Activated CD4-positive, alpha-beta T cell treated with anti-CD3 and anti-CD28 coated beads, Interleukin-2, amount 50 U/mL, for 48 hours (primary cell): Measurements from ENCODE around the gene BAHD1.

ENCODE experiments used
- DNase-seq, 2 experiments: peaks; one replicate each; pipeline ENCODE4 v3.0.0-alpha.2; 2020

The BAHD1 gene

GRCh38 chr15:40506964-40507571 lies 66.3 kb downstream of the BAHD1 start:
- peak; percentile 65 to 76 for DNase-seq

- no peak for DNase-seq
Measured at GRCh38 chr15:40508216-40508615, 67.5 kb downstream of the BAHD1 start.

GRCh38 chr15:40510201-40510600 lies 69.4 kb downstream of the BAHD1 start:
- no peak for DNase-seq

- DNase-seq = no peak
Measured at GRCh38 chr15:40511093-40511471, 70.3 kb downstream of the BAHD1 start.

GRCh38 chr15:40511472-40512133 lies 70.8 kb downstream of the BAHD1 start:
- peak; percentile 26 to 27 for DNase-seq

- DNase-seq = no peak
Measured at GRCh38 chr15:40512440-40512839, 71.7 kb downstream of the BAHD1 start.

- no peak for DNase-seq
Measured at GRCh38 chr15:40513609-40514008, 72.9 kb downstream of the BAHD1 start.

- no peak for DNase-seq
Measured at GRCh38 chr15:40516322-40516721, 75.6 kb downstream of the BAHD1 start.
